Liver (tissue), 9 donors: ENCODE results near the gene ZNF629. TPM values are rescaled to one million over a fixed set of nuclear protein-coding genes. Genes with fewer than 3 reads are reported as not detected.
A peak's percentile ranks its signal among the peaks of the same experiment; 100 is the strongest.

Experiments used
- DNase-seq: peaks from one replicate; pipeline ENCODE4 v3.0.0-alpha.2; 2017; ENCODE audit warnings: low spot score
- H3K27ac ChIP-seq, 2 donors: one replicate each; pipeline ENCODE4 v1.7.0; 2013; ENCODE audit warnings: inconsistent platforms in 2 of 2, low read length in 2 of 2, control low read depth in 1 of 2, low read depth in 1 of 2, mild to moderate bottlenecking in 1 of 2
- H3K27me3 ChIP-seq, 4 donors: one replicate each; pipeline versions ENCODE4 v1.6.1 to v1.7.0; 2013; ENCODE audit warnings: low read length in 3 of 4, inconsistent platforms in 1 of 4, mild to moderate bottlenecking in 1 of 4, moderate library complexity in 1 of 4; ENCODE audit not compliant: control insufficient read depth in 4 of 4, insufficient read depth in 4 of 4
- H3K36me3 ChIP-seq, 4 donors: one replicate each; pipeline versions ENCODE4 v1.6.1 to v1.7.0; 2013; ENCODE audit warnings: low read length in 3 of 4, mild to moderate bottlenecking in 3 of 4, low read depth in 1 of 4, moderate library complexity in 1 of 4; ENCODE audit not compliant: control insufficient read depth in 4 of 4, insufficient read depth in 3 of 4
- H3K4me1 ChIP-seq, 4 donors: one replicate each; pipeline versions ENCODE4 v1.6.1 to v1.7.0; 2013; ENCODE audit warnings: low read length in 3 of 4, mild to moderate bottlenecking in 3 of 4, moderate library complexity in 1 of 4; ENCODE audit not compliant: control insufficient read depth in 4 of 4, insufficient read depth in 4 of 4
- H3K4me3 ChIP-seq, 3 donors: one replicate each; pipeline versions ENCODE4 v1.6.1 to v1.7.0; 2013; ENCODE audit warnings: low read length in 3 of 3, control low read depth in 1 of 3, low read depth in 1 of 3, mild to moderate bottlenecking in 1 of 3
- H3K9ac ChIP-seq, 2 donors: one replicate each; pipeline ENCODE4 v1.7.0; 2013; ENCODE audit warnings: low read length in 2 of 2, mild to moderate bottlenecking in 2 of 2, moderate library complexity in 2 of 2, control low read depth in 1 of 2, low read depth in 1 of 2
- H3K9me3 ChIP-seq, 4 donors: one replicate each; pipeline versions ENCODE4 v1.6.1 to v1.7.0; 2013; ENCODE audit warnings: low read length in 3 of 4; ENCODE audit not compliant: control insufficient read depth in 4 of 4
- FOXA1 ChIP-seq: IDR thresholded peaks from 2 replicates; pipeline ENCODE4 v1.6.1; 2016; ENCODE audit warnings: antibody characterized with exemption
- FOXA2 ChIP-seq: IDR thresholded peaks from 2 replicates; pipeline ENCODE4 v1.6.1; 2016; ENCODE audit warnings: antibody characterized with exemption
- GABPA ChIP-seq, 2 donors: IDR thresholded peaks in 1 of 2; conservative IDR thresholded peaks in 1 of 2; 2 replicates each; pipeline ENCODE4 v1.6.1; 2016; ENCODE audit warnings: antibody characterized with exemption in 2 of 2, mild to moderate bottlenecking in 1 of 2, moderate library complexity in 1 of 2
- HNF4A ChIP-seq, 2 donors: conservative IDR thresholded peaks; 2 replicates each; pipeline ENCODE4 v1.6.1; 2016; ENCODE audit warnings: antibody characterized with exemption in 2 of 2, mild to moderate bottlenecking in 2 of 2
- HNF4G ChIP-seq: IDR thresholded peaks from 2 replicates; pipeline ENCODE4 v1.6.1; 2016; ENCODE audit warnings: antibody characterized with exemption
- JUND ChIP-seq, 2 donors: IDR thresholded peaks; 2 replicates each; pipeline ENCODE4 v1.6.1; 2016; ENCODE audit warnings: antibody characterized with exemption in 2 of 2
- MAX ChIP-seq: IDR thresholded peaks from 2 replicates; pipeline ENCODE4 v1.6.1; 2016; ENCODE audit warnings: antibody characterized with exemption
- NR2F2 ChIP-seq: IDR thresholded peaks from 2 replicates; pipeline ENCODE4 v1.6.1; 2016; ENCODE audit warnings: antibody characterized with exemption
- RAD21 ChIP-seq, 2 donors: IDR thresholded peaks; 2 replicates each; pipeline ENCODE4 v1.6.1; 2016; ENCODE audit warnings: antibody characterized with exemption in 2 of 2, mild to moderate bottlenecking in 2 of 2
- RXRA ChIP-seq, 2 donors: IDR thresholded peaks; 2 replicates each; pipeline ENCODE4 v1.6.1; 2017 to 2018; ENCODE audit warnings: antibody characterized with exemption in 2 of 2, mild to moderate bottlenecking in 1 of 2
- SP1 ChIP-seq: IDR thresholded peaks from 2 replicates; pipeline ENCODE4 v1.6.1; 2018; ENCODE audit warnings: antibody characterized with exemption, mild to moderate bottlenecking
- TAF1 ChIP-seq: conservative IDR thresholded peaks from 2 replicates; pipeline ENCODE4 v1.6.1; 2016; ENCODE audit warnings: antibody characterized with exemption, mild to moderate bottlenecking
- YY1 ChIP-seq: IDR thresholded peaks from 2 replicates; pipeline ENCODE4 v1.6.1; 2016; ENCODE audit warnings: antibody characterized with exemption, mild to moderate bottlenecking
- ZBTB33 ChIP-seq: IDR thresholded peaks from 2 replicates; pipeline ENCODE4 v1.6.1; 2016; ENCODE audit warnings: antibody characterized with exemption
- WGBS: extraction: QIAGEN DNeasy Blood & Tissue Kit; methylation state at CpG from one replicate; pipeline ENCODE4 v1.1.7; 2013; 5-methylcytosine and 5-hydroxymethylcytosine counted together
- polyA plus RNA-seq, 2 donors: library from polyadenylated mRNA; stranded (reverse) in 1 of 2; unstranded in 1 of 2; fragments of 200-250 nt in 1 of 2; fragments of >200 nt in 1 of 2; fragmentation: Nextera tagmentation in 1 of 2; extraction: Ambion mirVana in 1 of 2; gene quantifications; one replicate each; pipeline versions ENCODE4 v1.2.1 to v1.2.3, GENCODE V29; 2013 to 2015
- total RNA-seq, 2 donors: library from RNA; depleted of rRNA; stranded (reverse); fragments of >200 nt; gene quantifications; one replicate each; pipeline ENCODE4 v1.2.3, GENCODE V29; 2014
- TF ChIP-seq, protein P1 (sequence below): fragments of 150-350 bp; IDR thresholded peaks from 2 replicates; pipeline ENCODE4 v1.5.1; 2017; ENCODE audit warnings: improper control_type of control experiment, low read depth, low read length; ENCODE audit not compliant: missing input control
- TF ChIP-seq, protein P2 (sequence below): IDR thresholded peaks from 2 replicates; pipeline ENCODE4 v1.6.1; 2016; ENCODE audit warnings: antibody characterized with exemption
- TF ChIP-seq, protein P3 (sequence below): IDR thresholded peaks from 2 replicates; pipeline ENCODE4 v1.6.1; 2016; ENCODE audit warnings: antibody characterized with exemption, mild to moderate bottlenecking
- donor health status: healthy.
- donor health status: healthy.
- donor health status: healthy.
- donor health status: healthy.
- donor health status: healthy.

Gene ZNF629
- total and polyA plus RNA-seq, 4 donors: 0.86 to 4.2 (median 3.4) TPM

GRCh38 chr16:30761427-30761927 lies 25.5 kb downstream of the ZNF629 start:
- H3K9me3 ChIP-seq: no peaks in the 10 kb centered on the region
- peak overlapping the region; percentile 3 to 91 for H3K27ac ChIP-seq
- TF ChIP-seq, protein P1, sequence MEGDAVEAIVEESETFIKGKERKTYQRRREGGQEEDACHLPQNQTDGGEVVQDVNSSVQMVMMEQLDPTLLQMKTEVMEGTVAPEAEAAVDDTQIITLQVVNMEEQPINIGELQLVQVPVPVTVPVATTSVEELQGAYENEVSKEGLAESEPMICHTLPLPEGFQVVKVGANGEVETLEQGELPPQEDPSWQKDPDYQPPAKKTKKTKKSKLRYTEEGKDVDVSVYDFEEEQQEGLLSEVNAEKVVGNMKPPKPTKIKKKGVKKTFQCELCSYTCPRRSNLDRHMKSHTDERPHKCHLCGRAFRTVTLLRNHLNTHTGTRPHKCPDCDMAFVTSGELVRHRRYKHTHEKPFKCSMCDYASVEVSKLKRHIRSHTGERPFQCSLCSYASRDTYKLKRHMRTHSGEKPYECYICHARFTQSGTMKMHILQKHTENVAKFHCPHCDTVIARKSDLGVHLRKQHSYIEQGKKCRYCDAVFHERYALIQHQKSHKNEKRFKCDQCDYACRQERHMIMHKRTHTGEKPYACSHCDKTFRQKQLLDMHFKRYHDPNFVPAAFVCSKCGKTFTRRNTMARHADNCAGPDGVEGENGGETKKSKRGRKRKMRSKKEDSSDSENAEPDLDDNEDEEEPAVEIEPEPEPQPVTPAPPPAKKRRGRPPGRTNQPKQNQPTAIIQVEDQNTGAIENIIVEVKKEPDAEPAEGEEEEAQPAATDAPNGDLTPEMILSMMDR: no peak
- TF ChIP-seq JUND (IDR thresholded peaks at IDR 0.05) (no peak), HNF4G (no peak), GABPA (IDR thresholded peaks at IDR 0.05 in 1 of 2, conservative IDR thresholded peaks at IDR 0.05 in 1 of 2) (no peak), FOXA2 (no peak), RXRA (IDR thresholded peaks at IDR 0.05) (no peak), TAF1 (no peak), YY1 (no peak), NR2F2 (no peak), RAD21 (IDR thresholded peaks at IDR 0.05) (no peak), MAX (no peak), FOXA1 (no peak), HNF4A (conservative IDR thresholded peaks at IDR 0.05) (no peak), ZBTB33 (no peak), SP1 (no peak)
- TF ChIP-seq, protein P2, sequence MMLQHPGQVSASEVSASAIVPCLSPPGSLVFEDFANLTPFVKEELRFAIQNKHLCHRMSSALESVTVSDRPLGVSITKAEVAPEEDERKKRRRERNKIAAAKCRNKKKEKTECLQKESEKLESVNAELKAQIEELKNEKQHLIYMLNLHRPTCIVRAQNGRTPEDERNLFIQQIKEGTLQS: no peak
- TF ChIP-seq, protein P3, sequence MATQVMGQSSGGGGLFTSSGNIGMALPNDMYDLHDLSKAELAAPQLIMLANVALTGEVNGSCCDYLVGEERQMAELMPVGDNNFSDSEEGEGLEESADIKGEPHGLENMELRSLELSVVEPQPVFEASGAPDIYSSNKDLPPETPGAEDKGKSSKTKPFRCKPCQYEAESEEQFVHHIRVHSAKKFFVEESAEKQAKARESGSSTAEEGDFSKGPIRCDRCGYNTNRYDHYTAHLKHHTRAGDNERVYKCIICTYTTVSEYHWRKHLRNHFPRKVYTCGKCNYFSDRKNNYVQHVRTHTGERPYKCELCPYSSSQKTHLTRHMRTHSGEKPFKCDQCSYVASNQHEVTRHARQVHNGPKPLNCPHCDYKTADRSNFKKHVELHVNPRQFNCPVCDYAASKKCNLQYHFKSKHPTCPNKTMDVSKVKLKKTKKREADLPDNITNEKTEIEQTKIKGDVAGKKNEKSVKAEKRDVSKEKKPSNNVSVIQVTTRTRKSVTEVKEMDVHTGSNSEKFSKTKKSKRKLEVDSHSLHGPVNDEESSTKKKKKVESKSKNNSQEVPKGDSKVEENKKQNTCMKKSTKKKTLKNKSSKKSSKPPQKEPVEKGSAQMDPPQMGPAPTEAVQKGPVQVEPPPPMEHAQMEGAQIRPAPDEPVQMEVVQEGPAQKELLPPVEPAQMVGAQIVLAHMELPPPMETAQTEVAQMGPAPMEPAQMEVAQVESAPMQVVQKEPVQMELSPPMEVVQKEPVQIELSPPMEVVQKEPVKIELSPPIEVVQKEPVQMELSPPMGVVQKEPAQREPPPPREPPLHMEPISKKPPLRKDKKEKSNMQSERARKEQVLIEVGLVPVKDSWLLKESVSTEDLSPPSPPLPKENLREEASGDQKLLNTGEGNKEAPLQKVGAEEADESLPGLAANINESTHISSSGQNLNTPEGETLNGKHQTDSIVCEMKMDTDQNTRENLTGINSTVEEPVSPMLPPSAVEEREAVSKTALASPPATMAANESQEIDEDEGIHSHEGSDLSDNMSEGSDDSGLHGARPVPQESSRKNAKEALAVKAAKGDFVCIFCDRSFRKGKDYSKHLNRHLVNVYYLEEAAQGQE: no peak
- H3K4me3 ChIP-seq: peak overlapping the region; percentile 36 to 98 (median 64)
- H3K4me1 ChIP-seq: peaks cover 4 to 29% (median 24%) of the 10 kb centered on the region in 4 donors
- no peak overlapping the region for H3K9ac ChIP-seq
- WGBS: under 1% methylated on average over 64 of the region's 64 CpGs
- peaks cover 17 to 36% (median 26%) of the 10 kb centered on the region in 4 donors for H3K36me3 ChIP-seq
- H3K27me3 ChIP-seq: no peaks in the 10 kb centered on the region
- DNase-seq: no peak
